ENCODE measurements around the gene NFE2L1.

Gene NFE2L1

DNA sequence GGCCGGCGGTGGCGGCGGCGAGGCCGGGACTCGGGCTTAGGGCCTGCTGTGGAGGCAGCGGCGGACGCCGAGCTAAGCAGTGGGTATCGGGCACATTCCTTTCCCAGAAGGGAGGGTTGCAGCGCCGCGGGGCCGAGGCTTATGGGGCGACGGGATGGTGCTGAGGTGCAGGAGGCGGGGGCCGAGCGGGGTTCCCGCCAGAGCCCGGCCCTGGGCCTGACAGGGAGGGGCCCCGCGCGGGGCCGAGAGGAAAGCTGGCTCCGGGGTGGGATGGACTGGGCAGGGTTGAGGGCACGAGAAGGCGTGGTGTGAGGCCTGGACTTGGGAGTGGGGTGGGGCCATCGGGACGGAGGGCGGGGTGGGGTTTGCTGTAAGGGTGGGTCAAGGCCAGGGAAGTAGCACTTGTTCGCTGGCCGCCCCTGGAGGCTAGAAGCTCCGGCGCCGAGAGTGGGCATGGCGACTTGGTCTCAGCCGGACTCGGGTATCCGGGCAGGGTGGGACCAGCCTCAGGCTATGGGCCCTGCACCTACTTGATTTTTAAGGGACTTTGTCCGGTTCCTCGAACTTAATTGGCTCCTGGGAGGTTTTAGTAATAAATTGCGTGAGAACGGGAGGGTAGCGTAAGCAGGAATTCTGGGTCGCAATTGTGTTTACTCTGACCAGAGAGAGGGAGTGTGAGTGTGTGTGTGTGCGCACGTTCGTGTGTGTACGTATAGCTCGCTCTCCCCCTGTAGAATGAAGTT is 396 bp downstream of the NFE2L1 start:
- DNase-seq (ENCODE audit: low read depth), result peak; percentile 94

GRCh38 chr17:48051283-48051682 is 3.1 kb downstream of the NFE2L1 start:
- no peak for DNase-seq (ENCODE audit: low read depth)

- peak; percentile 85 for DNase-seq (ENCODE audit: low read depth)
These were observed 3.7 kb downstream of the NFE2L1 start for GRCh38 chr17:48051706-48052486.

DNA sequence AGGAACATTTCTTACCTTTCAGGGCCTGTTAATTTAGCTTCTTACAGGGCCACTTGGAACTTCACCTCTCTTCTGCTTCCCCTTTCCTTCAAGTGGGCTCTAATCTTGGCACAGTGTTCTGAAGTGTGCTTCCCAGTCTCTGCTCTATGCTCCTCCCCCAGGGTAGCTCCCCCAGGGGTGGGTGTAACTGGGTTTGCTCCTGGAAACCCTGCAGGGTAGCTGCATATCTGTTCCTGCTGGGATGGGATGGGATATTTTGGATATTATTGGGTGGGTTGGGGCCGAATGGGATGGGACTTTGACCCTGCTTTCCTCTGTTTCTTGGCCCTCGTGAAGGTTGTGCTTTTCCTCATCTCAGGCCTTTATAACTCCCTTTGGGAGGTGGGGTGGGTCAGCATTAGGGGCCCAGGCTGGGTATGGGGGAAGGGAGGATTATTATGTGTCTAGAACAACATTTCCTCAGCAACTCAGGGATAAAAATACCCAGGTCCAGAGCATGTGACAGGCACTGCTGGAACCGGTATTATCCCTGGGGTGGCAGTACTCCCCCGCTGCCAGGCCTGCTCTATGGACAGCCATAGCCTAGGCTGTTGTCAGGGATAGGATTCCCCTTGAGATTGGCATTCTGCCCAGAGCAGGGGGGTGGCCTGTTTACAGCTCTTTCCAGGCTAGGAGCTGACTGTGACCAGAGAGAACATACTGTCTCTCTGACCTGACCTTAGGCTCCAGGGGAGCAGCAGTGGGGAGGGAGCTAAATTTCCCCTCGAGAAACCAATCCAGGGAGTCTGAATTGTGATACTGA is 5.0 kb downstream of the NFE2L1 start:
- DNase-seq (ENCODE audit: low read depth), result peak; percentile 61

DNA sequence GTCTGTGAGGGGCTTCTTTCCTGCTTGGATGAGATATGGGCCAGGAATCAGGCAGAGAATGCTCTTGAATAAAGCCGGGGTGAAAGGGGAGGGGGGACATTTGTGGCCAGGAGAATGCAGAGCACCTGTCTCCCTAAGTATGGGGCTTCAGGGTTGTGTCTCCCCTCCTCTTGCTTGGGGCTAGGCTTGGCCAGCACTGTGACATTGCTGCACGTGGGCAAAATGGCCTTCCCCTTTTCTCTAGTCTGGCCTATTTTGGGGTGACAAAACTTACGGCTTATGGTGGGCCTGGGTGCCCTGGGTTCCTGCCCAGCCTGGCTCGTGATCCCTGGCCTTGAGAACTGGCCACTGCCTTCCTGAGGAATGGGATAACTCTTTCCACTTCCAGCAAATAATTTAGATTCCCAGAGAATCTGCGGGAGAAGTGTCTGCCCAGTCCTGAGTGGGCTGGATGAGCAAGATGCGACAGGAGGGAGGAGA is 5.6 kb downstream of the NFE2L1 start:
- no peak for DNase-seq (ENCODE audit: low read depth)

DNA sequence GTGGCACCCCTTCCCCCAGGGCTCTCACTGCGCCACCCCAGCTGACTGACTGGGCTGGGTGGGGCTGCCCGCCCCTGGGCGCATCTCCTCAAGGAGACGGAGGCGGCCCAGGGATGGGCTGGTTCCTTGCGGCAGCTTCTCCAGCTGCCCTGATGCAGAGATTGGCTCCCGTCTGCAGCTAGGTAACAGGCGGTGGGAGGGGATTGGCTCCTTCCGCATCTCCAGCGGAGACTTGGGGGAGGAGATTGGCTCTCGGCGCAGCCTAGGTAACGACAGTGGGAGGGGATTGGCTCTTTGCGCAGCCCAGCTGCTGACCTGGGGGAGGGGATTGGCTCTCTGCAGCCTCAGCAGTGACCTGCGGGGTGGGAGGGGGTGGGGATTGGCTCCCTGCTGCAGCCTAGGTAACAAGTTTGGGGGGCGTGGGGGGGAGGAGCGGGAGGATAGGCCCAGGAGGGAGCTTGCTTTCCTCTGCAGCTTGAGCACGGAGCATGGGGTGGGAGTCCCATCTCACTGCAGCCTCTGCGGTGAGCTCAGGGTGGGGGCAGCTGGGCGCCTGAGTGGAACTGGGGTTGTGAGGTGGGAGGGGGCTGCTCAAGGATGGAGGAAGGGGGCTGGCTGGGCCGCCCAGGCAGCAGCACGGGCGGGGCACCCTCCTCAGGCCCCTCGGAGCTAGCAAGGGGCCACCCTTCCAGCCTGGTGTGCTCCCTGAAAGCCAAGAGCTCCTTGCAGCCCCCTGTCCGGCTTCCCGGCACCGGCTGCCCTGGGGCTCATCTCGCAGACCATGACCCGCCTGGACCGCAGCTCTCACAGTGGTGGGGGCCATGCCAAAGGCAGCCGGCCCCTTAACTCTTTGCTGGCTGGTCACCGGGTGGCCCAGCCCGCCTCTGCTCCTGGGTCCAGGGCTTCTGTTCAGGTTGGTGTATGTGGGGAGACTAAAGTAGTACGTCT is 6.4 kb downstream of the NFE2L1 start:
- DNase-seq (ENCODE audit: low read depth), result peak; percentile 89

GRCh38 chr17:48055531-48056245 is 7.5 kb downstream of the NFE2L1 start:
- peak; percentile 91 for DNase-seq (ENCODE audit: low read depth)

DNA sequence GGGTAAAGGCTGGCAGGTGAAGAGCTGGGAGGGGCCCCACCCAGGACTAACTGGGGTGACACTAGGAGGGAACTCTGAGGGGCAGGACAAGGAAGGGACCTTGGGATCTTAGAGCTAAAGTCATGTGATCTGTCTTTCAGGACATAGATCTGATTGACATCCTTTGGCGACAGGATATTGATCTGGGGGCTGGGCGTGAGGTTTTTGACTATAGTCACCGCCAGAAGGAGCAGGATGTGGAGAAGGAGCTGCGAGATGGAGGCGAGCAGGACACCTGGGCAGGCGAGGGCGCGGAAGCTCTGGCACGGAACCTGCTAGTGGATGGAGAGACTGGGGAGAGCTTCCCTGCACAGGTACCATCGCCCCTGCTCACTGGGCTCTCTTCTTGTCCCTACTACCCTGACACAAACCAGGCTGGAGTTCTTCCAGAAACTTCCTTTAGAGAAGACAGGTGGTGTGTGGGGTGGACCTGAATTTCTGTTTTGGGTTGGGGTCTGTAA is 8.1 kb downstream of the NFE2L1 start:
- no peak for DNase-seq (ENCODE audit: low read depth)

DNA sequence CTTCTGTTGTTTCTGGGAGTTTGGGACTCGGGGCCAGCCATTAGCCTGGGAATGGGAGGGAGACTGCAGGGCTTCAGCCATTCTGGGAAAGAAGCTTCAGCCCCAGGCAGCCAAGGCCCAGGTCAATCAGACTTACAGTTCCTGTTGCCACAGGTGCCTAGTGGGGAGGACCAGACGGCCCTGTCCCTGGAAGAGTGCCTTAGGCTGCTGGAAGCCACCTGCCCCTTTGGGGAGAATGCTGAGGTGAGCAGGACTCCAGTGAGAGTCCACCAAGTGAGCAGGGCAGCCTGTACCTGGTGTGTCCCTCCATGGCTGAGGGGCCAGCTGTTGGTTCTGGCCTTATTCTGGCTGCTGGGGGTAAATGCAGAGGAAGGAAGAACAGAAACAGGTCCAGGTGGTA is 8.7 kb downstream of the NFE2L1 start:
- DNase-seq (ENCODE audit: low read depth), result no peak

GRCh38 chr17:48057626-48058025 is 9.5 kb downstream of the NFE2L1 start:
- DNase-seq (ENCODE audit: low read depth), result no peak

DNA sequence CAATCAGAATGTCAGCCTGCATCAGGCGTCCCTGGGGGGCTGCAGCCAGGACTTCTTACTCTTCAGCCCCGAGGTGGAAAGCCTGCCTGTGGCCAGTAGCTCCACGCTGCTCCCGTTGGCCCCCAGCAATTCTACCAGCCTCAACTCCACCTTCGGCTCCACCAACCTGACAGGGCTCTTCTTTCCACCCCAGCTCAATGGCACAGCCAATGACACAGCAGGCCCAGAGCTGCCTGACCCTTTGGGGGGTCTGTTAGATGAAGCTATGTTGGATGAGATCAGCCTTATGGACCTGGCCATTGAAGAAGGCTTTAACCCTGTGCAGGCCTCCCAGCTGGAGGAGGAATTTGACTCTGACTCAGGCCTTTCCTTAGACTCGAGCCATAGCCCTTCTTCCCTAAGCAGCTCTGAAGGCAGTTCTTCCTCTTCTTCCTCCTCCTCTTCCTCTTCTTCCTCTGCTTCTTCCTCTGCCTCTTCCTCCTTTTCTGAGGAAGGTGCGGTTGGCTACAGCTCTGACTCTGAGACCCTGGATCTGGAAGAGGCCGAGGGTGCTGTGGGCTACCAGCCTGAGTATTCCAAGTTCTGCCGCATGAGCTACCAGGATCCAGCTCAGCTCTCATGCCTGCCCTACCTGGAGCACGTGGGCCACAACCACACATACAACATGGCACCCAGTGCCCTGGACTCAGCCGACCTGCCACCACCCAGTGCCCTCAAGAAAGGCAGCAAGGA is 10.4 kb downstream of the NFE2L1 start:
- DNase-seq (ENCODE audit: low read depth), result no peak

- no peak for DNase-seq (ENCODE audit: low read depth)
These were observed 11.0 kb downstream of the NFE2L1 start for GRCh38 chr17:48059125-48059668.

GRCh38 chr17:48060249-48060648 is 12.1 kb downstream of the NFE2L1 start:
- no peak for DNase-seq (ENCODE audit: low read depth)

- no peak for DNase-seq (ENCODE audit: low read depth)
These were observed 14.1 kb downstream of the NFE2L1 start for GRCh38 chr17:48062273-48062672.

DNA sequence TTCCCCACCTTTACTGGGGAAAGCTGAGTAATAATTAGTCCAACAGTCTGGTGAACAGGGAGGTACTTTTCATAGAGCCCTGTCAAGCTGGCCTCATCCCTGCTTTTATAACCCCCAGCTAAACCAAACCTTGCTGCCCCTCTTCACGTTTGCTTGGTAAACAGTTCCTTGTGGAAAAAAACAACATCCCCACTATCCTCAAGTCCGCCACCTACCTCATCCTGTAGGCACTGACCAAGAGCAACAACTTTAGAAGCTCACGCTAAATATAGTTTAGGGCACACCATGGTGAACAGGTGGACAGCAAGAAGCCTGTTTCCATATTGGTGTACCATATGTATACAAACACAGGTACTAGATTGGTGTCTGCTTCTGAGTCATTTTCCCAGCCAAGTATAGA is 16.5 kb downstream of the NFE2L1 start:
- no peak for DNase-seq (ENCODE audit: low read depth)

GRCh38 chr17:48066192-48066591 is 18.0 kb downstream of the NFE2L1 start:
- DNase-seq (ENCODE audit: low read depth), result no peak

- no peak for DNase-seq (ENCODE audit: low read depth)
These were observed 18.5 kb downstream of the NFE2L1 start for GRCh38 chr17:48066656-48067055.

DNA sequence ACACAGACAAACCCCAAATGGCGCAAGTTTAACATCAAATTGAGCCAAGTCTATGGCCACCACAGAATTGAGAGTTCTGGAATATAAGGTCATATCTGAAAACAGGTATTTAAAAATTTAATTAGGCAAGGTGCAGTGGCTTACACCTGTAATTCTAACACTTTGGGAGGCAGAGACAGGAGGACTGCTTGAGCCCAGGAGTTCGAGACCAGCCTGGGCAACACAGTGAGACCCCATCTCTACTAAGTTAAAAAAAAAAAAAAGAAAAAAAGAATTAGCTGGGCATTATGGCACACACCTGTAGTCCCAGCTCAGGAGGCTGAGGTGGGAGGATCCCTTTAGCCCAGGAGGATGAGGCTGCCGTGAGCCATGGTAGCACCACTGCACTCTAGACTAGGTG is 19.1 kb downstream of the NFE2L1 start:
- DNase-seq (ENCODE audit: low read depth), result no peak

GRCh38 chr17:48067808-48068207 is 19.6 kb downstream of the NFE2L1 start:
- peak; percentile 38 for DNase-seq (ENCODE audit: low read depth)
